ENCODE results near the gene RIBC2. TPM values are rescaled to one million over a fixed set of nuclear protein-coding genes. Genes with fewer than 3 reads are reported as not detected.

Gene RIBC2
- total and polyA plus RNA-seq, 2 of the 13 experiments (the other 11 are each of a cell fraction or from before 2014, with no cell fraction given): 0.55 TPM; not detected in 1

GRCh38 chr22:45425101-45425500 lies 11.6 kb downstream of the RIBC2 start (continued):
- TF ChIP-seq CERS6 (CRISPR knock-in tag; IDR thresholded peaks at IDR 0.05) (no peak), ZHX1 (CRISPR knock-in tag; IDR thresholded peaks at IDR 0.05; ENCODE audit: low read depth) (no peak), ZNF496 (CRISPR knock-in tag; IDR thresholded peaks at IDR 0.05; ENCODE audit: insufficient replicate concordance) (no peak), DPF2 (CRISPR knock-in tag; IDR thresholded peaks at IDR 0.05; ENCODE audit: borderline replicate concordance, low read depth) (no peak), SSRP1 (CRISPR knock-in tag; IDR thresholded peaks at IDR 0.05) (no peak), RAD21 (CRISPR knock-in tag; IDR thresholded peaks at IDR 0.05) (no peak)

- intact Hi-C loops (cut with micrococcal nuclease; ENCODE audit: unreplicated experiment): no loop called here
- no TSS peak for BruUV-seq (replicated peaks)
- ChIA-PET CTCF (ENCODE audit: low intra/inter-chr PET ratio, low total read pairs) (no interaction called here), POLR2A (no interaction called here)
- no peaks in the 10 kb centered on the region for H3K9me3 ChIP-seq (ENCODE audit: low read length)
- no peaks in the 10 kb centered on the region for H3K79me2 ChIP-seq (ENCODE audit: insufficient read depth, low read length)
- DNase-seq (ENCODE audit: low spot score) (no peak), ATAC-seq (no peak), FAIRE-seq (no peak)
- no peak overlapping the region for H3K27ac ChIP-seq (ENCODE audit: extremely low read length, insufficient read depth, low read length)
- no peak overlapping the region for H2AFZ ChIP-seq (ENCODE audit: low read length)
- no peak overlapping the region for H3K9ac ChIP-seq (ENCODE audit: insufficient read depth, low read depth, low read length)
- H3K4me3 ChIP-seq (replicated peaks in 1 of 3; ENCODE audit: insufficient read depth in 1 of 3, low read depth in 2 of 3, low read length in 3 of 3): no peak overlapping the region
- H3K4me2 ChIP-seq (ENCODE audit: low read depth, low read length): no peak overlapping the region
- TF ChIP-seq ZBTB33 (CRISPR knock-in tag; IDR thresholded peaks at IDR 0.05) (peak; percentile 45; the same call in 1 of the 2 replicates), ZBTB7A (CRISPR knock-in tag; IDR thresholded peaks at IDR 0.05) (no peak)
- WGBS (ENCODE audit: low lambda C conversion rate): 72% methylated on average over 20 of the region's 23 CpGs
- peaks cover 6 to 27% of the 10 kb centered on the region in 2 experiments; a peak in 3 of 5 replicates for H3K27me3 ChIP-seq (ENCODE audit: control insufficient read depth in 1 of 2, insufficient read depth in 2 of 2, low read length in 2 of 2)
- H3K4me1 ChIP-seq (ENCODE audit: insufficient read depth, low read length): no peaks in the 10 kb centered on the region
- H4K20me1 ChIP-seq (ENCODE audit: insufficient read depth, low read length): no peaks in the 10 kb centered on the region
- in situ Hi-C loops (cut with HindIII; ENCODE audit: extremely low pct_ligation_motif_present, low pct_unique_long_range_greater_than_20kb): loop anchor here (5.0 kb wide), 1 partner anchor 48 kb away; no protein-coding TSS in a partner anchor
- no peaks in the 10 kb centered on the region for H3K36me3 ChIP-seq (replicated peaks in 1 of 2; ENCODE audit: control insufficient read depth in 1 of 2, insufficient read depth in 2 of 2, low read length in 2 of 2)
Measured at GRCh38 chr22:45425531-45426265, 12.2 kb downstream of the RIBC2 start.

Data from HepG2 (cell line).